Vagina (tissue), 2 donors: Measurements from ENCODE around the gene SFXN2. TPM values are rescaled to one million over a fixed set of nuclear protein-coding genes. Genes with fewer than 3 reads are reported as not detected.

Experiments
- DNase-seq, 2 donors: peaks; one replicate each; pipeline ENCODE4 v3.0.0-alpha.2; 2017; ENCODE audit errors: extremely low spot score in 2 of 2
- H3K27ac ChIP-seq: fragments of 200-600 bp; sonication (generic); one replicate; pipeline ENCODE4 v1.5.1; 2019
- H3K27me3 ChIP-seq: fragments of 200-600 bp; sonication (generic); one replicate; pipeline ENCODE4 v1.5.1; 2019
- H3K36me3 ChIP-seq, 2 donors: fragments of 200-600 bp; sonication (generic); one replicate each; pipeline ENCODE4 v1.5.1; 2017 to 2019
- H3K4me1 ChIP-seq: fragments of 200-600 bp; sonication (generic); one replicate; pipeline ENCODE4 v1.5.1; 2019
- H3K4me3 ChIP-seq, 2 donors: fragments of 200-600 bp; sonication (generic); 1 replicate in 1 of 2; 2 replicates in 1 of 2; pipeline ENCODE4 v1.5.1; 2016 to 2019
- H3K9me3 ChIP-seq: fragments of 200-600 bp; sonication (generic); one replicate; pipeline ENCODE4 v1.5.1; 2019
- POLR2A ChIP-seq, 2 donors: fragments of 450-650 bp; IDR thresholded peaks; one replicate each; pipeline ENCODE4 v1.6.1; 2017; ENCODE audit warnings: antibody characterized with exemption in 2 of 2, mild to moderate bottlenecking in 2 of 2, moderate library complexity in 2 of 2
- POLR2AphosphoS5 ChIP-seq, 2 donors: sonication (generic); formaldehyde crosslinking; IDR thresholded peaks; one replicate each; pipeline ENCODE4 v1.9.0; 2017; ENCODE audit warnings: antibody characterized with exemption in 2 of 2, mild to moderate bottlenecking in 2 of 2, low read depth in 1 of 2; ENCODE audit not compliant: insufficient read depth in 1 of 2
- intact Hi-C: fragments of 100-400 bp; cut with DNase I; formaldehyde crosslinking; loops from one replicate; pipeline ENCODE4 v1.15.1; 2023
- total RNA-seq: library from RNA; depleted of rRNA; stranded (reverse); fragments of >200 nt; gene quantifications from one replicate; pipeline ENCODE4 v1.2.3, GENCODE V29; 2016
- TF ChIP-seq, protein P1 (sequence below), 3 experiments: fragments of 450-650 bp in 2 of 3; fragments of 200-600 bp in 1 of 3; sonication (generic) in 1 of 3; IDR thresholded peaks; one replicate each; pipeline ENCODE4 v1.5.1; 2017 to 2019; ENCODE audit warnings: antibody characterized with exemption in 3 of 3, mild to moderate bottlenecking in 2 of 3, moderate library complexity in 2 of 3

The SFXN2 gene
- total RNA-seq, 1 donor from 2014 or later: 6.4 TPM

DNA sequence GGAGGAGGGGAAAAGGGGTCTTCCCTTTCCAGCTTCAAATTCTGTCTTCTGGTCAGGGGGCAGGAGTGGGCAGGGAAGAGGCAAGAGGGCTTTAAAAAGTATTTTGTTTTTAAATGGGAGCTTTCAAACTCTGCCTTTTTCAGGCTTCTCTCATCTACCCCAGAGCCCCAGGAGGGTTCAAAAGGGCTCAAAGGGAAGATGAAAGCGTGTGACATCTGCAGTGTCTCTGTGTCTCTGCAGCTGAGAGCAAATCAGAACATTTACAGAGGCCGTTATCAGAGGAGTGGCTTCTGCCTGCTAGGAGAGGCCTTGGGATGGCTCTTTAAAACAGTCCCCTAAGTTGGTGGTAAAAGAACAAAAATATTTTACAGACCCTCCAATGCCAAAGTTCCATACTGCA, 39.9 kb upstream of the SFXN2 start:
- H3K9me3 ChIP-seq: no peaks in the 10 kb centered on the region
- H3K27me3 ChIP-seq: no peaks in the 10 kb centered on the region
- TF ChIP-seq POLR2AphosphoS5 (IDR thresholded peaks at IDR 0.05; ENCODE audit: insufficient read depth in 1 of 2, low read depth in 1 of 2) (no peak), POLR2A (IDR thresholded peaks at IDR 0.05) (no peak)
- TF ChIP-seq, protein P1, sequence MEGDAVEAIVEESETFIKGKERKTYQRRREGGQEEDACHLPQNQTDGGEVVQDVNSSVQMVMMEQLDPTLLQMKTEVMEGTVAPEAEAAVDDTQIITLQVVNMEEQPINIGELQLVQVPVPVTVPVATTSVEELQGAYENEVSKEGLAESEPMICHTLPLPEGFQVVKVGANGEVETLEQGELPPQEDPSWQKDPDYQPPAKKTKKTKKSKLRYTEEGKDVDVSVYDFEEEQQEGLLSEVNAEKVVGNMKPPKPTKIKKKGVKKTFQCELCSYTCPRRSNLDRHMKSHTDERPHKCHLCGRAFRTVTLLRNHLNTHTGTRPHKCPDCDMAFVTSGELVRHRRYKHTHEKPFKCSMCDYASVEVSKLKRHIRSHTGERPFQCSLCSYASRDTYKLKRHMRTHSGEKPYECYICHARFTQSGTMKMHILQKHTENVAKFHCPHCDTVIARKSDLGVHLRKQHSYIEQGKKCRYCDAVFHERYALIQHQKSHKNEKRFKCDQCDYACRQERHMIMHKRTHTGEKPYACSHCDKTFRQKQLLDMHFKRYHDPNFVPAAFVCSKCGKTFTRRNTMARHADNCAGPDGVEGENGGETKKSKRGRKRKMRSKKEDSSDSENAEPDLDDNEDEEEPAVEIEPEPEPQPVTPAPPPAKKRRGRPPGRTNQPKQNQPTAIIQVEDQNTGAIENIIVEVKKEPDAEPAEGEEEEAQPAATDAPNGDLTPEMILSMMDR (IDR thresholded peaks at IDR 0.05): no peak
- peak overlapping the region; percentile 71 for H3K27ac ChIP-seq
- no peaks in the 10 kb centered on the region for H3K36me3 ChIP-seq
- intact Hi-C loops: no loop called here
- peak overlapping the region; percentile 18 to 27 for H3K4me3 ChIP-seq
- peaks cover 75% of the 10 kb centered on the region for H3K4me1 ChIP-seq
- no peak for DNase-seq

DNA sequence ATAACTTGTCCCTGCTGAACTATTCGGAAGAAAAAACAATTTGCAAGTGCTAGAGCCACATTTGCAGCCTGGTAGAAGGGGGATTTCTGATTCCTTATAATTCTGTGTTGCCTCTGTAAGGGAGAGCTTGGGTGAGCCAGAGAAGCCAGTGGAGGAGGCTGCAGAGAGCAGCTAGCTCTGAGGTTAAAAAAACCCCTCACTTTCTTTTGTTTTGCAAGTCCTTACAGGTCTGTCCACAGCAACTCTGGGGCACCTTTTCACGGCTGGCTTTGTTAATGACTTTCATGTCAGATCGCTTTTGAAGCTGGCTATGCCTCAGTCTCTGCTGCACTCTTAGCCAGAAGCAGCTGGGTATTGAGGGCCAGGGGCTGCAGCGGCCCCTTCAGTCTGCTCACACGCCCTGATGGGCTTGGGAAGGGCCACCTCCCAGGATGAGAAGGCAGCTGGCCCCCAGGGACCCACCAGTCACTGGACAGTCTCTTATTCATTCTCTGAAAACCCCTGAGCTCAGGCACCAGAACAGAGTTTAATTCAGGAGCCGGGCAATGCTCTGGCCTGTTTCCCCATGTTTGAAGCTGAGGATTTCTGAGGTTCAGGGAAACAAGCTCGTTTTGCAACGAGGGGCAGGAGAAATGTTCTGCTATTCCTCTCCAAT, 39.3 kb upstream of the SFXN2 start:
- peaks cover 70% of the 10 kb centered on the region for H3K4me1 ChIP-seq

DNA sequence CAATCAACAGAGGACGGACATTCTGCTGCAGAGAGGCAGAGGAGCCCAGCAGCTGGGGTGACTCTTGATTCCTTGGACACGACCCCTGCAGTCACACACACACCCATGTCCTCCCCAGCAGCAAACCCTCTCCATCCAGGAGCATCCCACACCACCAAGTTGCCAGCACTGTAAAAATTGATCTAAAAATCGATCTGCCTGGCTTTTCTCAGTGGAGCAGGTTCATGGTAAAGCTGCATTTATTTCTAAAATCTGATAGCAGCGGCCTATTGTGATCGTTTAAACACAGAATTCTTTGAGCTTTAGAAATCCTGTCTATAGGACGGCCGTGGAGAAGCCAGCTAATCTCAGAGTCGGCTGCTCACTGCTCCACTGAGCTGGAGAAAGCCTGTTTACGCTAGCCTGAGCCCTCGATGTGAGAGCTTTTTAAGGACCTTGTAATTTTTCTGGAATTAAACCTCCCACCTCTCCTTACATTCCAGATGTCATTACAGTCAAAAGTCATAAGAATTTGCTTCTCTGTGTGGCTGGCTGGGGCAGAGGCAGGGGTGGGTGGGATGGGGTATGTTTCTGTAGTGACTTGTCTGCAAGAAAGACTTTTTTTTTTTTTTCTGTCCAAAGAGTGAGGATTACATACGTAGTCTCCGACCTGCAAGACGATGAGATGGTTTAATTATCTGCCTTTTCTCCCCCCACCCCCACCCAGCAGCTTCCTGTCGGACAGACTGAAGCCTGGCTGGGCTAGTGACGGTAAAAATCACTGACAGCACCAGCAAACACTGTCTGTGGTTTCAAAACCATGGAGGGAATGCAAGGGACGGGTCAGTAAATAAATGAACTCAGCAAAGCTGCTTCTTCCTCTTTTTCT, 38.5 kb upstream of the SFXN2 start:
- no peak for DNase-seq
- peaks cover 70% of the 10 kb centered on the region for H3K4me1 ChIP-seq
- intact Hi-C loops: no loop called here

More for the DNA sequence above, 39.3 kb upstream of the SFXN2 start:
- TF ChIP-seq POLR2A (IDR thresholded peaks at IDR 0.05) (no peak), POLR2AphosphoS5 (IDR thresholded peaks at IDR 0.05; ENCODE audit: insufficient read depth in 1 of 2, low read depth in 1 of 2) (no peak)
- TF ChIP-seq, protein P1 (IDR thresholded peaks at IDR 0.05): no peak
- no peak for DNase-seq
- Histone ChIP-seq H3K36me3 (no peaks in the 10 kb centered on the region), H3K9me3 (no peaks in the 10 kb centered on the region), H3K27ac (peak overlapping the region; percentile 71), H3K27me3 (no peaks in the 10 kb centered on the region), H3K4me3 (no peak overlapping the region)
- intact Hi-C loops: no loop called here

DNA sequence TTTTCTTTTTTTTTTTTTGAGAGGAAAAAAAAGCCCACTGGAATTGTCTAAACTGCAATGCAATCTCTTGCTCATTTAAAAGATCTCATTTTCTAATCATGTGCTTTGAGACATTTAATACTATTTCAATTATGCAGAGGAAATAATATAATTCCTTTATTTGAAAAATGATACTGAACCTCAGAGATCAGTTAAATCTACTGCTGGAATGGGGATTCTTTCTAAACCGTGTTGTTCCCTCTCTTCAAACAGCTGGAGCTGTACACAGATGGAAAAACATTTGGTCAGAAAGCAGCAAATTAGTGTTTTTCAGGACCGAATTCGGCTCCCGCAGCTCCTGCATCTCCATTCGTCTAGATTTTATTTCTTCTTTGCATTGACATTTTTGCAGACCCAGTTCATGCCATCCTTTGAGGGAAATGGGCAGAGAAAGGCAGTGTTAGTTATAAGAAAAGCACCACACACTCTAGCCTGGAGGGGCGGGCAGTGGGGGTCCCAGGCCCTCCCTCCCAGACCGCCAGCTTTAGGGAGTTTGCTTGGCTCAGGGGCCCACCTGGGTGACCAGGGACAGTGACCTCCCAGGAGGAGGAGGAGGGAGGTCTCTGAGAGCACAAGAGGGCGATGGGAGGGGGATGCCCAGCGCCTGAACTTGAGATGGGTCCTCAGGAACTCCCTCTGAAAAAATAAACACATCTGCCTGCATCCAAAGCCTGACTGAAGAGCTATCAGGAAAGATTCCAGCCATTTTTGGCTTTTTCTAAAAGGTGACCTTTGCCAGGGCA, 37.7 kb upstream of the SFXN2 start:
- Histone ChIP-seq H3K27me3 (no peaks in the 10 kb centered on the region), H3K27ac (peak overlapping the region; percentile 71), H3K9me3 (no peaks in the 10 kb centered on the region), H3K4me3 (peak overlapping the region in 1 of 2 donors; percentile 1), H3K4me1 (peaks cover 70% of the 10 kb centered on the region), H3K36me3 (no peaks in the 10 kb centered on the region)
- intact Hi-C loops: no loop called here
- no peak for DNase-seq
- TF ChIP-seq POLR2AphosphoS5 (IDR thresholded peaks at IDR 0.05; ENCODE audit: insufficient read depth in 1 of 2, low read depth in 1 of 2) (no peak), POLR2A (IDR thresholded peaks at IDR 0.05) (no peak)
- TF ChIP-seq, protein P1 (IDR thresholded peaks at IDR 0.05): no peak

More for the DNA sequence above, 38.5 kb upstream of the SFXN2 start:
- Histone ChIP-seq H3K27ac (peak overlapping the region; percentile 71), H3K36me3 (no peaks in the 10 kb centered on the region), H3K27me3 (no peaks in the 10 kb centered on the region), H3K9me3 (no peaks in the 10 kb centered on the region), H3K4me3 (peak overlapping the region in 1 of 2 donors; percentile 7)
- TF ChIP-seq POLR2A (IDR thresholded peaks at IDR 0.05): no peak
- TF ChIP-seq, protein P1 (IDR thresholded peaks at IDR 0.05): no peak
- TF ChIP-seq POLR2AphosphoS5 (IDR thresholded peaks at IDR 0.05; ENCODE audit: insufficient read depth in 1 of 2, low read depth in 1 of 2): no peak
